Osteoblast (primary cell): Measurements from ENCODE around the gene LMCD1. TPM values are rescaled to one million over a fixed set of nuclear protein-coding genes. Genes with fewer than 3 reads are reported as not detected.

ENCODE experiments used
- DNase-seq: peaks from one replicate; pipeline ENCODE4 v3.0.0; 2011; ENCODE audit warnings: low spot score, mixed read lengths; ENCODE audit not compliant: insufficient read length; ENCODE audit errors: missing footprints
- H2AFZ ChIP-seq: 2 replicates; pipeline ENCODE4 v1.6.0; 2011; ENCODE audit warnings: mild to moderate bottlenecking, low read length
- H3K27ac ChIP-seq: 2 replicates; pipeline ENCODE4 v1.5.1; 2011; ENCODE audit warnings: mild to moderate bottlenecking, low read depth, low read length, moderate library complexity
- H3K27me3 ChIP-seq: 2 replicates; pipeline ENCODE4 v1.6.0; 2012; ENCODE audit warnings: mild to moderate bottlenecking, control low read depth, inconsistent platforms, low read length, moderate library complexity; ENCODE audit not compliant: insufficient read depth
- H3K36me3 ChIP-seq: 2 replicates; pipeline ENCODE4 v1.5.1; 2011; ENCODE audit warnings: mild to moderate bottlenecking, low read length, control low read depth, moderate library complexity; ENCODE audit not compliant: insufficient read depth
- H3K4me1 ChIP-seq: 2 replicates; pipeline ENCODE4 v1.5.1; 2011; ENCODE audit warnings: mild to moderate bottlenecking, low read length, control low read depth, moderate library complexity; ENCODE audit not compliant: insufficient read depth
- H3K4me2 ChIP-seq: 2 replicates; pipeline ENCODE4 v1.6.0; 2011; ENCODE audit warnings: mild to moderate bottlenecking, low read length; ENCODE audit not compliant: insufficient read depth
- H3K4me3 ChIP-seq: fragments of 200-600 bp; sonication (generic); 3 replicates; pipeline ENCODE4 v1.5.1; 2012; ENCODE audit warnings: mild to moderate bottlenecking, low read length, inconsistent platforms; ENCODE audit not compliant: insufficient read depth
- H3K79me2 ChIP-seq: 2 replicates; pipeline ENCODE4 v1.6.0; 2012; ENCODE audit warnings: mild to moderate bottlenecking, low read length, control low read depth, inconsistent platforms; ENCODE audit not compliant: insufficient read depth
- H3K9me3 ChIP-seq: 2 replicates; pipeline ENCODE4 v1.5.1; 2011; ENCODE audit warnings: low read depth, low read length, control low read depth
- H4K20me1 ChIP-seq: 2 replicates; pipeline ENCODE4 v1.6.0; 2012; ENCODE audit warnings: mild to moderate bottlenecking, low read length, control low read depth; ENCODE audit not compliant: insufficient read depth
- total RNA-seq: library from RNA; depleted of rRNA; stranded (reverse); fragments of >200 nt; gene quantifications from 2 replicates; pipeline ENCODE4 v1.2.3, GENCODE V29; 2012
- TF ChIP-seq, protein P1 (sequence below): IDR thresholded peaks from 2 replicates; pipeline ENCODE4 v1.5.1; 2011; ENCODE audit warnings: mild to moderate bottlenecking, low read depth, low read length, moderate library complexity; ENCODE audit errors: extremely low read depth

Gene LMCD1
- total RNA-seq, 1 donor: 294 TPM

DNA sequence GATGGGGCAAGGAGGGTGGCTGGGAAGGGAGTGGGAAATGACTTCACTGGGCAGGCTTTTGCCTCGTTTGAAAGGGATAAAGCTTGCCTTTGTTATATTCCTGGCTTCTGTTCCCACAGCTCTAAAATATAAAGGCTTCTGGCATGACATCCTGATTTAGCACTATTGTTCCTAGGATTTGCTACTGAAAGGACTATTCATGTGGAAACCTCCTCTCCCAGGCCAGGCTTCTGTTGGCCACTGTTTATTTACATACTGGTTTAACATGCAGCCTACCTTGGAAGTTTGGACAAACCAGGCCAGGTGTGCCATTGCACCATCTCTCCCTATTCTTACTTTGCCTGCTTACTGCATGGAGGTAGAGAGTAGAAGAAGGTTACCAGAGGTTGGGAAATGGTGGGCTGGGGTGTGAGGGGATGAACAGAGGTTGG, 2.4 kb upstream of the LMCD1 start:
- no peaks in the 10 kb centered on the region for H3K9me3 ChIP-seq
- no peak overlapping the region for H3K4me2 ChIP-seq
- TF ChIP-seq, protein P1, sequence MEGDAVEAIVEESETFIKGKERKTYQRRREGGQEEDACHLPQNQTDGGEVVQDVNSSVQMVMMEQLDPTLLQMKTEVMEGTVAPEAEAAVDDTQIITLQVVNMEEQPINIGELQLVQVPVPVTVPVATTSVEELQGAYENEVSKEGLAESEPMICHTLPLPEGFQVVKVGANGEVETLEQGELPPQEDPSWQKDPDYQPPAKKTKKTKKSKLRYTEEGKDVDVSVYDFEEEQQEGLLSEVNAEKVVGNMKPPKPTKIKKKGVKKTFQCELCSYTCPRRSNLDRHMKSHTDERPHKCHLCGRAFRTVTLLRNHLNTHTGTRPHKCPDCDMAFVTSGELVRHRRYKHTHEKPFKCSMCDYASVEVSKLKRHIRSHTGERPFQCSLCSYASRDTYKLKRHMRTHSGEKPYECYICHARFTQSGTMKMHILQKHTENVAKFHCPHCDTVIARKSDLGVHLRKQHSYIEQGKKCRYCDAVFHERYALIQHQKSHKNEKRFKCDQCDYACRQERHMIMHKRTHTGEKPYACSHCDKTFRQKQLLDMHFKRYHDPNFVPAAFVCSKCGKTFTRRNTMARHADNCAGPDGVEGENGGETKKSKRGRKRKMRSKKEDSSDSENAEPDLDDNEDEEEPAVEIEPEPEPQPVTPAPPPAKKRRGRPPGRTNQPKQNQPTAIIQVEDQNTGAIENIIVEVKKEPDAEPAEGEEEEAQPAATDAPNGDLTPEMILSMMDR: no peak
- H3K27me3 ChIP-seq: no peaks in the 10 kb centered on the region
- peaks cover under 1% of the 10 kb centered on the region for H4K20me1 ChIP-seq
- peaks cover 33% of the 10 kb centered on the region for H3K4me1 ChIP-seq
- no peak overlapping the region for H3K4me3 ChIP-seq
- H2AFZ ChIP-seq: no peak overlapping the region
- DNase-seq: no peak
- H3K79me2 ChIP-seq: peaks cover 11% of the 10 kb centered on the region
- H3K27ac ChIP-seq: no peak overlapping the region
- H3K36me3 ChIP-seq: peaks cover 4% of the 10 kb centered on the region

DNA sequence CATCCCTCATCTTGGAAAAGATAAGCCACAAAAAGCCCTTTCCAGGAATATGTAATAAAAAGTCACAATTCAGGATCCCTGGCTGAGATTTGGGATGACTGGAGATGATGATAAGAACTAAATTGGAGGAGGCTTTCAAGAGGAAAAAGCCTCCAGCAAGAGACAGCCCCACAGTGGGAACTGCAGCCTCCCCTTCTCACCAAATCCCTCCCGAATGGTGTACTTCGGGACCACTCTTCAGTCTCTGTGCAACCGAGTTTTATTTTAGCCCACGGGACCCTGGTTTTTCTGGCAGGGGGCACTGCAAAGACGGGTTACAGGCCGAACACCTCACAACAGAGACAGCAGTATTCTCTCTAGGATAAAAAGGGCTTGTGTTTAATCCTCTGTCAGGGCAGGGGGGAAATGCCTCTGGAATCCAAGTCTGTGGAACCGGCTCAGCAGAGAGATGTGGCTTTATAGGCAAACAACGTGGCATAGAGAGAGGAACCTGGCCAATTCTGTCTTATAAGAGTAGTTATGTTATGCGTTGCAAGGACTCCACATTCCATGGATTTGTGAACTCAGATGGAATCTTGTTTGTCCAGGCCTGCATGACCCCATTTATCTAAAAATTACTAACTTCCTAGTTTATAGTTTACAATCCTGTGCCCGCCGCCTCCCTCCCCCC, 1.2 kb upstream of the LMCD1 start:
- Histone ChIP-seq H3K4me1 (peaks cover 45% of the 10 kb centered on the region), H3K36me3 (peaks cover 16% of the 10 kb centered on the region), H3K27me3 (no peaks in the 10 kb centered on the region), H3K4me2 (peak overlapping the region; percentile 91), H3K9me3 (no peaks in the 10 kb centered on the region), H2AFZ (peak overlapping the region; percentile 57), H3K4me3 (peak overlapping the region; percentile 30), H4K20me1 (peaks cover 4% of the 10 kb centered on the region), H3K27ac (peak overlapping the region; percentile 88), H3K79me2 (peaks cover 22% of the 10 kb centered on the region)
- no peak for DNase-seq
- TF ChIP-seq, protein P1: no peak

DNA sequence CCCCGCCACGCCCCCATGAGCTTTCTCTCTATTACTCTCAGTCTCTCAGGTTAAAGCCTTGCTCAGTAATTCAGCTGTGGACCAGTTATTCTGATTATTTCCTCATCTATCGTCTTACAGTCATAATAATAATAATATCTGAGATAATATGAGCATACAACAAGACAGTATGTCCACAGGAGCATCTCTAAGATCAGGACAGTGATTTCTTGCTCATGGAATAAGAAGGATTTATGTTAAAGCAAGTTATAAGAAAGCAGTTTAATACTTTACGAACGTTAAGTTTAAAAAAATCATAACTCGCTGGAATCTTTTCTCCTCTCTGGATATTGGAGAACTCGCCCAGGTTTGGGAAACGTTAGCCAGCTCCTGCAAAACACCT, 643 bp upstream of the LMCD1 start:
- peaks cover 4% of the 10 kb centered on the region for H4K20me1 ChIP-seq
- peak overlapping the region; percentile 54 for H2AFZ ChIP-seq
- H3K4me3 ChIP-seq: peak overlapping the region; percentile 75
- peaks cover 51% of the 10 kb centered on the region for H3K4me1 ChIP-seq
- H3K79me2 ChIP-seq: peaks cover 22% of the 10 kb centered on the region
- no peaks in the 10 kb centered on the region for H3K27me3 ChIP-seq
- peaks cover 22% of the 10 kb centered on the region for H3K36me3 ChIP-seq
- TF ChIP-seq, protein P1: no peak
- peak overlapping the region; percentile 91 for H3K4me2 ChIP-seq
- no peaks in the 10 kb centered on the region for H3K9me3 ChIP-seq
- H3K27ac ChIP-seq: peak overlapping the region; percentile 95
- DNase-seq: peak; percentile 57

DNA sequence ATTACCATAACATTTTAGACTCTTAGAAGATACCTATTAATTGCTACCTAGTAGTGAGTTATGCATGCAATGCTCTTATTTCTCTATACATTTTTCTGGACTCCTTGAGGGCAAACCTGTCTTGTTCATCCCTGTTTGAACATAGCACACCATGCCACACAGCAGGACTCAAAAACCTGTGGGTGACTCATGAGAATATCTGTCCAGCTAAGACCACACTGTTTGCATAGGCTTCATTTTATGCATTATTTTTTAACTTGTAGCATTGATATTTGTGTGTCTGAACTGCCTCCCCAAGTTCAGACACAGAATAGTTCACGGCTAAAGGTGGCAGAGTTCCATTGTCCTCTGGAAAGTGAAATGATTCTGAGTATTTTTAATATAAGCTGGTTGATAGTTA, 1.8 kb downstream of the LMCD1 start:
- H3K79me2 ChIP-seq: peaks cover 28% of the 10 kb centered on the region
- H2AFZ ChIP-seq: no peak overlapping the region
- H4K20me1 ChIP-seq: peaks cover 4% of the 10 kb centered on the region
- peak overlapping the region; percentile 68 for H3K27ac ChIP-seq
- no peaks in the 10 kb centered on the region for H3K9me3 ChIP-seq
- TF ChIP-seq, protein P1: no peak
- no peaks in the 10 kb centered on the region for H3K27me3 ChIP-seq
- peak overlapping the region; percentile 69 for H3K4me3 ChIP-seq
- peak overlapping the region; percentile 82 for H3K4me2 ChIP-seq
- no peak for DNase-seq
- peaks cover 47% of the 10 kb centered on the region for H3K36me3 ChIP-seq
- H3K4me1 ChIP-seq: peaks cover 65% of the 10 kb centered on the region
